Right lobe of liver (tissue), 4 donors: ENCODE measurements around the gene AOX1.

Experiments
- CTCF ChIP-seq, 4 donors: fragments of 200-600 bp in 3 of 4; fragments of 450-650 bp in 1 of 4; IDR thresholded peaks; one replicate each; pipeline versions ENCODE4 v1.5.1 to v1.8.0; 2016 to 2022; ENCODE audit warnings: antibody characterized with exemption in 4 of 4, mild to moderate bottlenecking in 2 of 4
- POLR2A ChIP-seq: fragments of 450-650 bp; IDR thresholded peaks from one replicate; pipeline ENCODE4 v1.6.1; 2017; ENCODE audit warnings: antibody characterized with exemption, mild to moderate bottlenecking
- donor health status: DM: no; HTN: no; CAD: no.
- donor health status: DM: no; HTN: no; CAD: no.
- donor health status: DM: no; HTN: yes; CAD: no.

- TF ChIP-seq CTCF (IDR thresholded peaks at IDR 0.05), result no peak
- TF ChIP-seq POLR2A, result no peak
Measured at GRCh38 chr2:200617156-200618053, 31.6 kb downstream of the AOX1 start.
